Activated CD4-positive, alpha-beta T cell treated with anti-CD3 and anti-CD28 coated beads, Interleukin-2, amount 50 U/mL, for 24 hours (primary cell): ENCODE data around the gene ZNRF1.
"Not testable (repeated sequence)": the region's sequence is repeated elsewhere in the genome, so short reads cannot be mapped to it uniquely, and the experiment has no call there.

Experiments
- DNase-seq, 2 donors: peaks; one replicate each; pipeline ENCODE4 v3.0.0-alpha.2; 2020; ENCODE audit warnings: low read depth in 1 of 2, low spot score in 1 of 2

Gene ZNRF1

GRCh38 chr16:75026239-75026891, 27.5 kb downstream of the ZNRF1 start:
- not testable (repeated sequence) for DNase-seq

GRCh38 chr16:75026892-75027391, 28.1 kb downstream of the ZNRF1 start:
- no peak for DNase-seq

GRCh38 chr16:75027520-75028300, 28.9 kb downstream of the ZNRF1 start:
- DNase-seq: no peak

GRCh38 chr16:75028544-75029135, 29.8 kb downstream of the ZNRF1 start:
- no peak for DNase-seq

GRCh38 chr16:75029854-75030253, 31.0 kb downstream of the ZNRF1 start:
- DNase-seq: no peak

GRCh38 chr16:75032655-75033054, 33.8 kb downstream of the ZNRF1 start:
- no peak for DNase-seq

GRCh38 chr16:75035410-75035968, 36.7 kb downstream of the ZNRF1 start:
- DNase-seq: no peak

GRCh38 chr16:75038036-75038858, 39.4 kb downstream of the ZNRF1 start:
- no peak for DNase-seq

GRCh38 chr16:75039941-75040340, 41.1 kb downstream of the ZNRF1 start:
- DNase-seq: no peak

- no peak for DNase-seq
Observed at GRCh38 chr16:75042426-75043174, 43.8 kb downstream of the ZNRF1 start.

- no peak for DNase-seq
Observed at GRCh38 chr16:75043175-75043895, 44.5 kb downstream of the ZNRF1 start.

GRCh38 chr16:75044800-75045361, 46.1 kb downstream of the ZNRF1 start:
- no peak for DNase-seq

GRCh38 chr16:75045424-75045823, 46.6 kb downstream of the ZNRF1 start:
- no peak for DNase-seq

GRCh38 chr16:75048054-75048453, 49.2 kb downstream of the ZNRF1 start:
- no peak for DNase-seq

- no peak for DNase-seq
Observed at GRCh38 chr16:75048530-75048929, 49.7 kb downstream of the ZNRF1 start.

GRCh38 chr16:75052481-75053202, 53.8 kb downstream of the ZNRF1 start:
- DNase-seq: no peak

- no peak for DNase-seq
Observed at GRCh38 chr16:75053791-75054555, 55.1 kb downstream of the ZNRF1 start.

- DNase-seq: no peak
Observed at GRCh38 chr16:75054556-75054947, 55.7 kb downstream of the ZNRF1 start.
